ENCODE data around the gene TNS1.

GRCh38 chr2:217799563-217800432 is 203.0 kb downstream of the TNS1 start:
- TF ChIP-seq POLR2A (IDR thresholded peaks at IDR 0.05; ENCODE audit: low read depth, low read length) (no peak), CTCF (IDR thresholded peaks at IDR 0.05 in 2 of 3, conservative IDR thresholded peaks at IDR 0.05 in 1 of 3; ENCODE audit: control insufficient read depth in 2 of 3, extremely low read depth in 1 of 3, insufficient read depth in 1 of 3, low read depth in 3 of 3, low read length in 3 of 3) (no peak), CREB1 (IDR thresholded peaks at IDR 0.05; ENCODE audit: low read depth) (no peak), EP300 (IDR thresholded peaks at IDR 0.05; ENCODE audit: borderline replicate concordance in 1 of 2, control insufficient read depth in 1 of 2, low read depth in 2 of 2, low read length in 2 of 2) (no peak), POLR2AphosphoS5 (IDR thresholded peaks at IDR 0.05; ENCODE audit: low read length) (no peak), JUND (IDR thresholded peaks at IDR 0.05; ENCODE audit: low read depth, low read length) (no peak), FOXM1 (IDR thresholded peaks at IDR 0.05; ENCODE audit: low read depth, low read length) (no peak)
